ENCODE data around the gene ARL15.

ARL15 gene

DNA sequence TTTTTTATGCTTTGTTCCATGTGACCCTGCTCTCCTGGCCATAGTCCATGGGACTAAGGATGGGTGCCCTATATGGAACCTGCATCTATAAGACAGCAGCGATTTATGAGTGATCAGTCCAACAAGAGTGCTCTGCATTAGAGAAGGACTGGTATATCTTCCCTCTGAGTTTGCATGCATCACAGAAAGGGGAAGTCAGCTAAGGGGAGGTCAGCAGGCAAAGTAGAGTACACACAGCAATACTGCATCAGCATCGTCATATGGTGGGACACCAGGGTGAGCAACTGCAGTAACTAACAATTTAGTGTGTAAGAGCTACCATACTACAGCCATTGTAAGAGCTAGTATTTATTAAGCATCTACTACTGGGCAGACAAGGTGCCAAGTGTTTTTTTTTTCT is 438.6 kb downstream of the ARL15 start:
- Histone ChIP-seq H2BK12ac (ENCODE audit: low read length) (no peak overlapping the region), H4K8ac (ENCODE audit: low read depth, low read length) (no peak overlapping the region), H2AFZ (ENCODE audit: low read length) (no peak overlapping the region), H3K4ac (ENCODE audit: low read length) (no peak overlapping the region), H3K36me3 (replicated peaks in 1 of 2; ENCODE audit: control insufficient read depth in 2 of 2, insufficient read depth in 2 of 2, low read length in 2 of 2) (no peaks in the 10 kb centered on the region), H3K4me3 (ENCODE audit: low read length in 2 of 2) (no peak overlapping the region), H3K9me3 (replicated peaks in 1 of 2; ENCODE audit: control insufficient read depth in 2 of 2, insufficient read depth in 1 of 2, low read depth in 1 of 2, low read length in 2 of 2) (peaks cover 0 to 8% of the 10 kb centered on the region in 2 donors), H3K27me3 (ENCODE audit: control insufficient read depth in 3 of 3, insufficient read depth in 3 of 3, low read depth in 1 of 3, low read length in 3 of 3) (no peaks in the 10 kb centered on the region), H3K23ac (ENCODE audit: low read depth, low read length, poor library complexity) (no peak overlapping the region), H3K27ac (replicated peaks; ENCODE audit: low read length) (no peak overlapping the region), H3K4me2 (ENCODE audit: insufficient read depth, low read length, poor library complexity, severe bottlenecking) (no peak overlapping the region), H2AK5ac (ENCODE audit: low read depth, low read length) (no peak overlapping the region), H3K9ac (ENCODE audit: low read depth, low read length, poor library complexity) (no peak overlapping the region), H3K14ac (ENCODE audit: low read length) (no peak overlapping the region), H2BK120ac (ENCODE audit: low read depth, low read length) (no peak overlapping the region), H2BK15ac (ENCODE audit: low read length) (no peak overlapping the region), H3K18ac (ENCODE audit: low read length) (no peak overlapping the region), H3K4me1 (ENCODE audit: control insufficient read depth in 2 of 2, insufficient read depth in 1 of 2, low read depth in 1 of 2, low read length in 2 of 2) (no peaks in the 10 kb centered on the region), H4K91ac (ENCODE audit: low read depth, low read length, poor library complexity) (no peak overlapping the region), H2BK5ac (ENCODE audit: low read length) (no peak overlapping the region), H3K79me1 (ENCODE audit: low read depth, low read length) (no peaks in the 10 kb centered on the region)
- WGBS, 2 donors (ENCODE audit: extremely low coverage in 2 of 2, insufficient read length in 2 of 2, insufficient replicate concordance in 1 of 2): no CpG with 5 or more reads among the region's 2 CpGs
- DNase-seq (ENCODE audit: low spot score): no peak

DNA sequence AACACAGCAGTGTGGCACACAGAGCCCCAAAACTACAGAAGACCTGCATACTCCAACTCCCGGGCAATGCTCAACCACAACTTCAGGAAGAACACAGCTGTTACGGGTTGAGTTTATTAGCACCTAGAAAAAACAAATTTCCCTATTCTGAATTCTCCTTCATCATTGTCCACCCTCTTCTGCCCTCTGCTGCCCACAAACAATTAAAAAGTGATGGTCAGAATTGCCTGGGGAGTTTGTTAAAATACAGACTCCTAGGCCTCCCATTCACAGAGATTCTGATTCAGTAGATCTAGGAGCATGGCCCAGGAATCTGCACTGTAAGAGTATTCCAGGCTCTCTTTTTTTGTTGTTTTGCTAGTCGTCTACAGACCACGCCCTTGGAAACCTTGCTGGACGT is 439.3 kb downstream of the ARL15 start:
- H3K9ac ChIP-seq (ENCODE audit: low read depth, low read length, poor library complexity): no peak overlapping the region
- no CpG with 5 or more reads among the region's 5 CpGs for WGBS, 2 donors (ENCODE audit: extremely low coverage in 2 of 2, insufficient read length in 2 of 2, insufficient replicate concordance in 1 of 2)
- no peak overlapping the region for H3K14ac ChIP-seq (ENCODE audit: low read length)
- H3K18ac ChIP-seq (ENCODE audit: low read length): no peak overlapping the region
- H3K4me1 ChIP-seq (ENCODE audit: control insufficient read depth in 2 of 2, insufficient read depth in 1 of 2, low read depth in 1 of 2, low read length in 2 of 2): no peaks in the 10 kb centered on the region
- no peak overlapping the region for H3K27ac ChIP-seq (replicated peaks; ENCODE audit: low read length)
- H4K91ac ChIP-seq (ENCODE audit: low read depth, low read length, poor library complexity): no peak overlapping the region
- no peaks in the 10 kb centered on the region for H3K36me3 ChIP-seq (replicated peaks in 1 of 2; ENCODE audit: control insufficient read depth in 2 of 2, insufficient read depth in 2 of 2, low read length in 2 of 2)
- H3K4me3 ChIP-seq (ENCODE audit: low read length in 2 of 2): no peak overlapping the region
- H2AK5ac ChIP-seq (ENCODE audit: low read depth, low read length): no peak overlapping the region
- no peak overlapping the region for H3K4me2 ChIP-seq (ENCODE audit: insufficient read depth, low read length, poor library complexity, severe bottlenecking)
- no peaks in the 10 kb centered on the region for H3K27me3 ChIP-seq (ENCODE audit: control insufficient read depth in 3 of 3, insufficient read depth in 3 of 3, low read depth in 1 of 3, low read length in 3 of 3)
- H3K9me3 ChIP-seq (replicated peaks in 1 of 2; ENCODE audit: control insufficient read depth in 2 of 2, insufficient read depth in 1 of 2, low read depth in 1 of 2, low read length in 2 of 2): peaks cover 0 to 8% of the 10 kb centered on the region in 2 donors
- no peak overlapping the region for H4K8ac ChIP-seq (ENCODE audit: low read depth, low read length)
- no peak overlapping the region for H2BK5ac ChIP-seq (ENCODE audit: low read length)
- no peak overlapping the region for H2BK12ac ChIP-seq (ENCODE audit: low read length)
- H3K23ac ChIP-seq (ENCODE audit: low read depth, low read length, poor library complexity): no peak overlapping the region
- no peaks in the 10 kb centered on the region for H3K79me1 ChIP-seq (ENCODE audit: low read depth, low read length)
- H2BK15ac ChIP-seq (ENCODE audit: low read length): no peak overlapping the region
- no peak overlapping the region for H2BK120ac ChIP-seq (ENCODE audit: low read depth, low read length)
- no peak overlapping the region for H3K4ac ChIP-seq (ENCODE audit: low read length)
- no peak overlapping the region for H2AFZ ChIP-seq (ENCODE audit: low read length)
- no peak for DNase-seq (ENCODE audit: low spot score)

DNA sequence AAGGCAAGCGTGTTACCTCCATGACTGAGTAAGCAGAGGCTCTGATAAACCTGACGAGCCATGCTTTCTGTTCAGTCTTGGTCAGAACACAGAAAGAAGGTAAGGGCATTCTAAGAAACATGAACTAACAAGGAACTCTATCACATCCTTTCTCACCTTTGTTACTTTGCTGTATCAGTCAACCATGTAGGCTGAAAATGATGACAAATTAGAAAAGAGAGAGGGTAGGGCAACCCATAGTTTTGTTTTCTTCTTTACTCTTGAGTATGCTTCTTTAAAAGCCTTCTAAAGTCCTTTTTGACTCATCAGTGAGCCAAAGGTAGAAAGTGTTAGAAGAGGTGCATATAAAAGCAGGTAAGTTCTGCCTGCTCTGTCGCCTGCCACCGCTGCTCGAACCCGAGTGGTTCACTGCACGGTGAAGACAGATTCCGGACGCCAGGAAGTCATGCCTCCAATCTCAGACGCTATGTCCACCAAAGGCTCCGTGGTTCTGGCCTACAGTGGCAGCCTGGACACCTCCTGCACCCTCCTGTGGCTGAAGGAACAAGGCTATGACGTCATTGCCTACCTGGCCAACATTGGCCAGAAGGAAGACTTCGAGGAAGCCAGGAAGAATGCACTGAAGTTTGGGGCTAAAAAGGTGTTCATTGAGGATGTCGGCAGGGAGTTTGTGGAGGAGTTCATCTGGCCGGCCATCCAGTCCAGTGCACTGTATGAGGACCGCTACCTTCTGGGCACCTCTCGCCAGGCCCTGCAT is 451.5 kb downstream of the ARL15 start:
- Histone ChIP-seq H4K91ac (ENCODE audit: low read depth, low read length, poor library complexity) (no peak overlapping the region), H3K4me1 (ENCODE audit: control insufficient read depth in 2 of 2, insufficient read depth in 1 of 2, low read depth in 1 of 2, low read length in 2 of 2) (no peaks in the 10 kb centered on the region), H2AFZ (ENCODE audit: low read length) (no peak overlapping the region), H3K9ac (ENCODE audit: low read depth, low read length, poor library complexity) (no peak overlapping the region), H2BK120ac (ENCODE audit: low read depth, low read length) (no peak overlapping the region), H3K79me1 (ENCODE audit: low read depth, low read length) (no peaks in the 10 kb centered on the region), H3K14ac (ENCODE audit: low read length) (no peak overlapping the region), H2AK5ac (ENCODE audit: low read depth, low read length) (no peak overlapping the region), H3K9me3 (replicated peaks in 1 of 2; ENCODE audit: control insufficient read depth in 2 of 2, insufficient read depth in 1 of 2, low read depth in 1 of 2, low read length in 2 of 2) (peaks cover 6 to 12% of the 10 kb centered on the region in 2 donors), H3K27ac (replicated peaks; ENCODE audit: low read length) (no peak overlapping the region), H4K8ac (ENCODE audit: low read depth, low read length) (no peak overlapping the region), H3K4me2 (ENCODE audit: insufficient read depth, low read length, poor library complexity, severe bottlenecking) (no peak overlapping the region), H3K23ac (ENCODE audit: low read depth, low read length, poor library complexity) (no peak overlapping the region), H3K4ac (ENCODE audit: low read length) (no peak overlapping the region), H2BK5ac (ENCODE audit: low read length) (no peak overlapping the region), H2BK15ac (ENCODE audit: low read length) (no peak overlapping the region), H2BK12ac (ENCODE audit: low read length) (no peak overlapping the region), H3K4me3 (ENCODE audit: low read length in 2 of 2) (no peak overlapping the region), H3K36me3 (replicated peaks in 1 of 2; ENCODE audit: control insufficient read depth in 2 of 2, insufficient read depth in 2 of 2, low read length in 2 of 2) (no peaks in the 10 kb centered on the region), H3K27me3 (ENCODE audit: control insufficient read depth in 3 of 3, insufficient read depth in 3 of 3, low read depth in 1 of 3, low read length in 3 of 3) (no peaks in the 10 kb centered on the region), H3K18ac (ENCODE audit: low read length) (no peak overlapping the region)
- no peak for DNase-seq (ENCODE audit: low spot score)
- WGBS, 2 donors (ENCODE audit: extremely low coverage in 2 of 2, insufficient read length in 2 of 2, insufficient replicate concordance in 1 of 2): no CpG with 5 or more reads among the region's 17 CpGs

DNA sequence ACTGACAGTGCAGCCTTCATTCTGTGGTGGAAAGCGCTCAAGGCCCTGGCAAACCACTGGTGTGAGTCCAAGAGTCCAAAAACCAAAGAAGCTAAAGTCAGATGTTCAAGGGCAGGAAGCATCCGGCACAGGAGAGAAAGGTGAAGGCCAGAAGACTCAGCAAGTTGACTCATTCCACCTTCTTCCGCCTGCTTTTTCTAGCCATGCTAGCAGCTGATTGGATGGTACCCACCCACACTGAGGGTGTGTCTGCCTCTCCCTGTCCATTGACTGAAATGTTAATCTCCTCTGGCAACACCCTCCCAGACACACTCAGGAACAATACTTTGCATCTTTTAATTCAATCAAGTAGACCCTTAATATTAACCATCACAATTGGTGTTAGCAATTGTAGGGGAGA is 453.9 kb downstream of the ARL15 start:
- Histone ChIP-seq H3K14ac (ENCODE audit: low read length) (no peak overlapping the region), H3K27me3 (ENCODE audit: control insufficient read depth in 3 of 3, insufficient read depth in 3 of 3, low read depth in 1 of 3, low read length in 3 of 3) (no peaks in the 10 kb centered on the region), H3K9me3 (replicated peaks in 1 of 2; ENCODE audit: control insufficient read depth in 2 of 2, insufficient read depth in 1 of 2, low read depth in 1 of 2, low read length in 2 of 2) (peaks cover 6 to 13% of the 10 kb centered on the region in 2 donors), H4K8ac (ENCODE audit: low read depth, low read length) (no peak overlapping the region), H3K27ac (replicated peaks; ENCODE audit: low read length) (no peak overlapping the region), H2AK5ac (ENCODE audit: low read depth, low read length) (no peak overlapping the region), H3K4me2 (ENCODE audit: insufficient read depth, low read length, poor library complexity, severe bottlenecking) (no peak overlapping the region), H2BK15ac (ENCODE audit: low read length) (no peak overlapping the region), H3K36me3 (replicated peaks in 1 of 2; ENCODE audit: control insufficient read depth in 2 of 2, insufficient read depth in 2 of 2, low read length in 2 of 2) (no peaks in the 10 kb centered on the region), H3K4ac (ENCODE audit: low read length) (no peak overlapping the region), H3K9ac (ENCODE audit: low read depth, low read length, poor library complexity) (no peak overlapping the region), H3K4me1 (ENCODE audit: control insufficient read depth in 2 of 2, insufficient read depth in 1 of 2, low read depth in 1 of 2, low read length in 2 of 2) (no peaks in the 10 kb centered on the region), H2AFZ (ENCODE audit: low read length) (no peak overlapping the region), H3K23ac (ENCODE audit: low read depth, low read length, poor library complexity) (no peak overlapping the region), H3K79me1 (ENCODE audit: low read depth, low read length) (no peaks in the 10 kb centered on the region), H2BK120ac (ENCODE audit: low read depth, low read length) (no peak overlapping the region), H3K18ac (ENCODE audit: low read length) (no peak overlapping the region), H3K4me3 (ENCODE audit: low read length in 2 of 2) (no peak overlapping the region), H4K91ac (ENCODE audit: low read depth, low read length, poor library complexity) (no peak overlapping the region), H2BK5ac (ENCODE audit: low read length) (no peak overlapping the region), H2BK12ac (ENCODE audit: low read length) (no peak overlapping the region)
- no peak for DNase-seq (ENCODE audit: low spot score)
- no CpG with 5 or more reads among the region's 3 CpGs for WGBS, 2 donors (ENCODE audit: extremely low coverage in 2 of 2, insufficient read length in 2 of 2, insufficient replicate concordance in 1 of 2)

Measured in neuronal stem cell (in vitro differentiated cells).